ENCODE results near the gene GYG1.

The GYG1 gene

DNA sequence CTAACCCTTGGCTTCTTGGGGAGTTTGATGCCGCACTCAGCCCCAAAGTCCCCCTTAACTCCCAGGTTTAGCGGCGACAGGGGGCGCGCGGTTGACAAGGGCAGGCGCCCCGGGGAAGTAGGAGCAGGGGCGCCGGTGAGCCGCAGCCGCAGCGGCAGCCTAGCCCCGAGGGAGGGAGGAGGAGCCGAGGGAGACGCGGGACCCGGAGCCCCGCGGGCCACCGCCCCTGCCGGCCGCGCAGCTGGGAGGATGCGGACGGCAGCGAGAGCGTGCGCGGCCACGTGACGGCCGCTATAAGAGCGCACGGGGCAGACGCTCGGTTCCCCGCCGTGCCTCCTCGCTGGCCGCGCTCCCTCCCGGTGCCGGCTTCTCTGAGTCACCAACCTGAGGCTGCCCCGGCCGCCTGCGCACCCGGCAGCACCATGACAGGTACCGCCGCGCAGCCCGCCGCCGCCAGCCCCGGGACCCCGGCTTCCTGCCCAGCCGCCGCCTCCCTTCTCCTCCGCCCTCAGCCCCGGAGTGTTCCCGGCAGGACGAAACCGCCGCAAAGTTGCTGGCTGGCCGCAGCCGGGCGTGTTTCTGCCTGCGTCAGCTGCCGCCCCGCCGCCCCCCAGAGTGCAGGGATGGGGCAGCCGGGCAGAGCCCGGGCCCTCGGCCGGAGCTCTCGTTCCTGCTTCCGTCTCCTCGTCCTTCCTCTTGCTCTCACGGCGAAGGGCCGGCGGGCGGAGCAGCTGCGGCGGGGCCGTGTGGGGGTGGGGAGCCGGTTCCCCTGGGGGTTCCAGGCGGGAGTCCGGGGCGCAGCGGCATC, at the start of gene GYG1:
Gene GYG1 (plus strand): TSS at position 322 of the 808 bp plus-strand sequence. CDS start 101 bp downstream, at position 423.
- peak within 1 kb of the TSS; percentile 87 for H3K27ac ChIP-seq

GRCh38 chr3:148943506-148944205, 47.7 kb upstream of the GYG1 start:
- TF ChIP-seq, protein P1, sequence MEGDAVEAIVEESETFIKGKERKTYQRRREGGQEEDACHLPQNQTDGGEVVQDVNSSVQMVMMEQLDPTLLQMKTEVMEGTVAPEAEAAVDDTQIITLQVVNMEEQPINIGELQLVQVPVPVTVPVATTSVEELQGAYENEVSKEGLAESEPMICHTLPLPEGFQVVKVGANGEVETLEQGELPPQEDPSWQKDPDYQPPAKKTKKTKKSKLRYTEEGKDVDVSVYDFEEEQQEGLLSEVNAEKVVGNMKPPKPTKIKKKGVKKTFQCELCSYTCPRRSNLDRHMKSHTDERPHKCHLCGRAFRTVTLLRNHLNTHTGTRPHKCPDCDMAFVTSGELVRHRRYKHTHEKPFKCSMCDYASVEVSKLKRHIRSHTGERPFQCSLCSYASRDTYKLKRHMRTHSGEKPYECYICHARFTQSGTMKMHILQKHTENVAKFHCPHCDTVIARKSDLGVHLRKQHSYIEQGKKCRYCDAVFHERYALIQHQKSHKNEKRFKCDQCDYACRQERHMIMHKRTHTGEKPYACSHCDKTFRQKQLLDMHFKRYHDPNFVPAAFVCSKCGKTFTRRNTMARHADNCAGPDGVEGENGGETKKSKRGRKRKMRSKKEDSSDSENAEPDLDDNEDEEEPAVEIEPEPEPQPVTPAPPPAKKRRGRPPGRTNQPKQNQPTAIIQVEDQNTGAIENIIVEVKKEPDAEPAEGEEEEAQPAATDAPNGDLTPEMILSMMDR (conservative IDR thresholded peaks at IDR 0.05), result peak; percentile 88
- H3K27ac ChIP-seq, result no peak overlapping the region

More for the DNA sequence above, at the start of gene GYG1:
- TF ChIP-seq, protein P1 (conservative IDR thresholded peaks at IDR 0.05), result no peak; the same call in none of the 2 replicates

- TF ChIP-seq, protein P1 (conservative IDR thresholded peaks at IDR 0.05), result no peak
- H3K27ac ChIP-seq, result no peak overlapping the region
These were observed 46.2 kb upstream of the GYG1 start for GRCh38 chr3:148945116-148945515.

GRCh38 chr3:148948913-148949657, 42.3 kb upstream of the GYG1 start:
- peak overlapping the region; percentile 52 for H3K27ac ChIP-seq
- TF ChIP-seq, protein P1 (conservative IDR thresholded peaks at IDR 0.05), result no peak

DNA sequence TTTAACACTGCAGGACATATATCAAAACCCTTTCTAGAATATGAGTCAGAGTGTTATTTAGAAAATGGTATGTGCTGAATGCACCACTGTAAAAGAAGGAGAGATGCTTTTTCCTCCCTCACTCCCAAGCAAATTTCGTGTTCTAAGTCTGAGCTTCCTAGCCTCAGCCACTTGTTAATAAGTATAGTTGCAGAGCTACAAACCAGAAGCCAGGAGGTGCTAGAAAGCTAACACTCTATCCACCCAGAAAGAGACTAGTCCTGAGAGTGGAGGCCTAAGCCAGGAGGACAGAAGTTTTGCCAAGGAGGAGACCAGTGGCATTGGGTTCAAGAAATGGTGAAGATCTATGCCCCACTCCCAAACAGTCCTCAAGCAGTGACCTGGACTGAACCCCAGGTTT, 40.5 kb upstream of the GYG1 start:
- peak overlapping the region; percentile 60; the same call in 1 of the 2 replicates for H3K27ac ChIP-seq
- TF ChIP-seq, protein P1 (conservative IDR thresholded peaks at IDR 0.05), result no peak

DNA sequence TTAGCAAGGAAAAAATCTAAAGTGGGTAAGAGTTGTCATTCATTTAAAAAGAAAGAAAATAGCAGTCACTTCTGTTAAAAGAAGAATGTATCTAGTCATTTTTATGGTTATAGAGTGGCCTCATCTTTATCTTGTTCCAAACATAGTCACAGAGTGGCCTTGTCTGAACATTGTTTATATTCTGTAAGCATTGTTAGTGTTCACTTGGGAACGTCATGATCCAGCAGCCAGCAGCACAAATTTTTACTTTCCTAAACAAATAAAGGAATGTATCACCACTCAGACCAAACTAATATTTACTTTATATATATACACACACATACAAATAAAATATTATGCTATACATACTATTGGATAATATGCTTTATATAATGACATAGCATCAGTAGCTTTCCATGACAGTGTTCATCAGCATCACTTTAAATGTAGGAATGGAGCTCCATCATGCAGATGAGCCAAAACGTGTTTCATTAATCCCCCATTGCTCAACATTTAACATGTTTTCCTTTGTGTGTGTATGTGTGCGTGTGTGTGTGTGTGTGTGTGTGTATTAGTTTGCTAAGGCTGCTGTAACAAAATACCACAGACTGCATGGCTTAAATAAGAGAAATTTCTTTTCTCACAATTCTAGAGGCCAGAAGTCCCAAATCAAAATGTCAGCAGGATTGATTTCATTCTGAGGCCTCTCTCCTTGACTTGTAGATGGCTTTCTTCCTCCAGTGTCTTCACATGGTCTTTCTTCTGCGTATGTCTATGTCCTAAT, 39.6 kb upstream of the GYG1 start:
- peak overlapping the region; percentile 60 for H3K27ac ChIP-seq
- TF ChIP-seq, protein P1 (conservative IDR thresholded peaks at IDR 0.05), result no peak

All from VCaP (cell line).